Measurements from ENCODE around the gene DNAH5.
"Not testable (repeated sequence)": the region's sequence is repeated elsewhere in the genome, so short reads cannot be mapped to it uniquely, and the experiment has no call there.

The DNAH5 gene

DNA sequence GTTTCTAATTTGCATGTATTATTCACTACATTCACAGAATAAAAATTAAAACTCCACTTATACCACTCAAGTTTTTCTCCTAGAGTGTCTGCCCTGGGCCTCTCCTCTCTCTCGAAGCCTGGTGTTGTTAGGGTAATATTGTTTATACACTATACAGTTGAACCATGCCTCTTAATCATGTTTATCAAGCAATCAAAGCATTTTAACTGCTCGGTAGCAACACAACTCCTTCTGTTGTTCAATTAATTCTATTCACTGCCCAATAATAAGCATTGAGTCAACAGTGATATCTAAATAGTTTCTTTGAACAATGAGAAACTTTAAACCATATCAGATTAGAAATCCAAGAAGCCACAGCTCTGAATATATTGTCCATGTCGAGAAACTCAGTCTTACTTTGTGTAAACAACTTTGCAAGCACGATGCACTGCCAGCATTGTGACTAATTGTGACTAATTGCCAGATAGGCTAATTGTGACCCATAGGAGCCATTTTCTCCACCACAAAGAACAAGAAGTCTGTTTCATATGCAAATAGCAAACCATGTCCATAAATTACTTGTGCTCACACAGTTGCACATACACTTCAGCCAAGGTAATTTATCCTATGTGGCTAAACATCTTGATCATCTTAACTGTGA lies at the start of gene DNAH5:
TSS of gene DNAH5 (minus strand) at position 129 of the 640 bp plus-strand sequence. CDS start 250 bp downstream, outside the sequence.
- DNase-seq (ENCODE audit: low read depth): no peak

DNA sequence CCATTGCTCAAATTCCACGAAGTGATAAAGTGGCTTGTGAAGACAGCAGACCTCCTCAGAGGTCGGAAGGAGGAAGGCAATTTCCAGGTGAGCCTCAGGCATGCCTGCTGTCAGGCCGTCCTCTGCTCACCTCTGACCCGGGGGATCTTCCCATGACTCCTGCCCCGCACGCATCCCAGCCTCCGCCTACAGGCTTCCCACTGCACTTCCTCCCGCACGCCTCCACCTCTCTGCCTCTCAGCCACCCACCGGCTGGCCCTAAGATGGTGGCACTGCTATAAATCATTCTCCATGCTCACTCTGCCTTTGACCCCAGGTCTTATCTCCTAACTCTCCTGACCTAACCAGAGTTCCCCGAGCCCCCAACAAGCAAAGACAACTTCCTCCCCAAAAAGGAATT lies 49.4 kb upstream of the DNAH5 start:
- no peak for DNase-seq (ENCODE audit: low read depth)

GRCh38 chr5:13992795-13993194 lies 48.3 kb upstream of the DNAH5 start:
- no peak for DNase-seq (ENCODE audit: low read depth)

GRCh38 chr5:13991365-13991764 lies 46.9 kb upstream of the DNAH5 start:
- DNase-seq (ENCODE audit: low read depth): no peak

DNA sequence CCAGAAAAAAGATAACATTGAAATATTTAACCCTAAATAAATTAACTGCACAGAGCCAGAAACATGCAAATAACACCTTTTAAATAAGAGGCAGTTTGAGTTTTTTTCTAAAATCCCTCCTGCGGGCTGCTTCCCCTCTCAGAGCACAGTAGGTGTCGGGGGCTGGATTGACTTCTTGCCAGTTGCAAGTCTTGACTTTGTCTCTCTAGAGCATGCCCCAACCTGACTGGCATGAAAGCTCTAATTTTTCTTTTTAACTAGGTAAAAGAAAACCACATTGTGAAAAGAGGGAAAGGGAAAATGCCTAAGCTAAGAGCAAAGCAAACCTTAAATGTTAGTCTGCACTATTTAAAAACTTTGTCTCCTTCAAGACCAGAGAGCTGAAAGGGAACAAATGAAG lies 46.4 kb upstream of the DNAH5 start:
- no peak for DNase-seq (ENCODE audit: low read depth)

DNA sequence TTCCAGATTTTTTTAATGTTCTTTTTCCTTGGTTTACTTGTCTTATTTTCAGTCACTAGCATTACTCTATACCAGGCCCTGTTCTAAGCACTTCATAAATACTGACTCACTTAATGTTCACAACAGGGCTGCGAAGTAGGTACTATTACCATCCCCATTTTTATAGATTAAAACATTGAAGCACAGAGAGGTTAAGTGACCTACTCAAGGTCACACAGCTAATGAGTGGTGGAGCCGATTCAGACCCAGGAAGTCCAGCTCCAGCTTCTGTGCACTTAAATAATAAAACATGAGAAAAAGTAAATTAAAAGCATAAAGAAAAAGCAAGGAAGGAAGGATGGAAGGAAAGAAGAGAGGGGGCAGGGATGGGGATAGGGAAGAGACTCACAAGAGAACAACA lies 45.3 kb upstream of the DNAH5 start:
- DNase-seq (ENCODE audit: low read depth): no peak

DNA sequence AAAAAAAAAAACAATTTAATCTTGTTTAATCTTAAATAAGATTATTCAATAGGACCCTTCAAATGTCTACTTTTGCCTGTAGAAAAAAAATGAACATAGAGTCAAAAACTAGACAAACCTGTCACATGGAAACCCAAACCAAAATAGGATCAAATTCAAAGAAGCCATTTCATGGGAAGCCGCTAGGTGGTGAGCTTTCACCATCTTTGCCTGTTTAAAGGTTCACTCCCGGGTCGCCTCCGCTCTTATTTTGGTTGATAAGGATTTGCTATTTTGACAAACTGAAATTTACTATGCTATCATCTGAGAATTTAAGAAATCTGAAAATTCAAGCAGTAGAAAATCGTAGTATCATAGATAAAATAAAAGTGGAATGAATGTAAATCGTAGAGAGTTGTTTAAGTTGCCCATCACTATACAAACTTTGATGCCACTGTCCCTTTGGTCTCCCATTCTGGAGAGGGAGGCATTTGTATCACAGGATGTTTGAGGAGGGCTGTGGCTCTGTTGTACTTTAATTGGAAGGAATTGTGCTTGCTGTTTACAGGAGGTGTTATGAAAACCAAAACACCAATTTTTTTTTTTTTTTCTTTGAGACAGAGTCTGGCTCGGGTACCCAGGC lies 43.5 kb upstream of the DNAH5 start:
- no peak for DNase-seq (ENCODE audit: low read depth)

DNA sequence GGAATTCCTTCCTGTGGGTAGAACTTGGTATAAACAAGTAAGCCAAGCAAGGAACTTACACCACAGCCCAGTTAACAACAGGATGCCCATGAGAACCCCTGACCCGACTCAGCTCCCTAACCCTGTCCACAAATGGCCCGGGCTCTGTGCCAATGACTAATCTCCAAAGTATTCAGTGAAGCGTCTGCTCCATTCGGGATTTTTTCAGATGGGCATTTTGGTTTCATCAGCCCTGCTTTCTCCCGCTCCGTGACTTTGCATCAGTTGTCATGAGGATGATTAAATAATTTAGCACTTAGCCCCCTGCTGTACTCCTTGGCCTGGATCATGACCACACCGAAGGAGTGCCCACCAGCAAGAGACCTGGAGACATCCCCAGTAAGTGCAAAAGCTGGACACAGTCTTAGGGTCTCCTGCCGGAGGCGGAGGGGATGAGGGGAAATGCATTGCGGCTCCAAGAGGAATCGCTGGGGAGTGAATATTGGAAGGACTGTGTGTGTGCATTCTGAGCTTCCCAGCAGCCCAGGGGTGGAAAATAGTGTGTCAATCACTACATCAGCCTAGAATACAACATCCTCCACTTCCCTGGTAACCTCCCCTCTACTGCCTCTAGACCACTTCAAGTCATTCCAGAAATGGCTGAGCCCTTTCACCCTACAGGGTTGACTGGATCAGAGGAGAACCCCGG lies 41.4 kb upstream of the DNAH5 start:
- DNase-seq (ENCODE audit: low read depth): no peak

- not testable (repeated sequence) for DNase-seq (ENCODE audit: low read depth)
Measured at GRCh38 chr5:13984888-13985287, 40.4 kb upstream of the DNAH5 start.

GRCh38 chr5:13976867-13977830 lies 32.7 kb upstream of the DNAH5 start:
- DNase-seq (ENCODE audit: low read depth): no peak

DNA sequence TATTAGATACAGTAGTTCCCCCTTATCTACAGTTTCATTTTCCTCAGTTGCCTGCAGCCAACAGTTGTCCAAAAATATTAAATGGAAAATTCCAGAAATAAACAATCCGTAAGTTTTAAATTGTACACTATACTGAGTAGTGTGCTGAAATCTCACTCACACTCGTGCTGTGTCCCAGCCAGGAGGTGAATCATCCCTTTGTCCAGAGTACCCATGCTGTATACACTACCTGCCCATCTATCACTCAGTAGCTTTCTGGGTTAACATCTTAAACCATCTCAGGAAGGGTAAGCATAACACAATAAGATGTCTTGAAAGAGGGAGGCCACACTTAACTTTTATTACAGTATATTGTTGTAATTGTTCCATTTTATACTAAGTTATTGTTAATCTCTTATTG lies 31.7 kb upstream of the DNAH5 start:
- DNase-seq (ENCODE audit: low read depth): no peak

DNA sequence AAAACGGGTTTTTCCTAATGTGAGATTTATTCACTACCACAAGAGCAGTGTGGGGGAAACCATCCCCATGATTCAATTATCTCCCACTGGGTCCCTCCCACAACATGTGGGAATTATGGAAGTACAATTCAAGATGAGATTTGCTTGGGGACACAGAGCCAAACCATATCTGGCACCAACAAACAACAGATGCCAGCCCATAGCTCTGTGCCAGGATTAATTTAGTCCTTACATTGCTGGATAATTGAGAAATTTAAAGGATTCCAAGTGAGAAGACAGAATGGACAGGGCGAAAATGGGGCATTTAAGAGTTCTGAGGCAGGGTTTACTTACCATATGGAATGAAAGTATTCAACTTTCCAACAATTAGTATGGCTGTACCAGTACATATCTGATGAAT lies 30.8 kb upstream of the DNAH5 start:
- no peak for DNase-seq (ENCODE audit: low read depth)

GRCh38 chr5:13973724-13974123 lies 29.2 kb upstream of the DNAH5 start:
- no peak for DNase-seq (ENCODE audit: low read depth)

GRCh38 chr5:13972029-13972428 lies 27.5 kb upstream of the DNAH5 start:
- DNase-seq (ENCODE audit: low read depth): no peak

- no peak for DNase-seq (ENCODE audit: low read depth)
Measured at GRCh38 chr5:13957032-13957645, 12.7 kb upstream of the DNAH5 start.

GRCh38 chr5:13956471-13956870 lies 12.0 kb upstream of the DNAH5 start:
- DNase-seq (ENCODE audit: low read depth): no peak

GRCh38 chr5:13955896-13956295 lies 11.4 kb upstream of the DNAH5 start:
- no peak for DNase-seq (ENCODE audit: low read depth)

GRCh38 chr5:13946111-13946510 lies 1.6 kb upstream of the DNAH5 start:
- DNase-seq (ENCODE audit: low read depth): no peak

- no peak for DNase-seq (ENCODE audit: low read depth)
Measured at GRCh38 chr5:13945271-13945670, 783 bp upstream of the DNAH5 start.

DNA sequence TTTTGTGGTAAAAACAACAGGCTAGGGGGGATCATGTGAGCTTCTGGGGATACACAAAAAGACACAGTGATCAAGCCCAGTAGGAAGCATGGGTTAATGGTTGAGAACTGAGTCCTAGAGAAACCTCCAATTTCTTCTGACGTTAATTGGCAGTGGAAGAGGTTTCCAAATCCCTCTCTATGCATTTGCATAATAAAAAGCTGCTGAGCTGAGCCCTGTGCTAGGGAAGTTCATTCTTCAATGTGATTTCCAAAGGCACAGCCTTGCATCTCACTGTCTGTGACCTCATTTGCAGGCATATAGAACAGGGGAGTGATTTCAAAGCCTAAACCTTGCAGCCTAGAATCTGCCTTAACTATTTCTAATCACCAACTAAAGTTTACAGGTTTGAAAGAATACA lies 812 bp downstream of the DNAH5 start:
- DNase-seq (ENCODE audit: low read depth): no peak

DNA sequence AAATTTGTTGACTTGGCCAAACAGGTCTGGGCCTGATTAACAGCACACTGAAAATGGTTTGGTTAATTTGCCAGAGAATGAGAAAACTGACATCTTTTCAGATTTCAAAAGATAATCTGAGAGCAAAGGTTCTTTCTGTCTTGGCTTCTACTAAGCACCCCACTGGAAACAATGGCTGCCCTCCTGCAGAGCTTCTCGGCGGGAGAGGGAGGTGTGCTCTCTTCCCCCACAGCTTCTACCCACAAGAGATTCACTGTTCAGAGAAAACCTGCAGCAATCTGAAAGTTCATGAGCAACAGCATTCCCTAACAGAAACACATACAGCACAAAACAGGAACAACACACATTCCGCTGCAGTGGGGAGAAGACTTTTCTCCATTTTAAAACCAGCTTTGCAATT lies 3.0 kb downstream of the DNAH5 start:
- no peak for DNase-seq (ENCODE audit: low read depth)

DNA sequence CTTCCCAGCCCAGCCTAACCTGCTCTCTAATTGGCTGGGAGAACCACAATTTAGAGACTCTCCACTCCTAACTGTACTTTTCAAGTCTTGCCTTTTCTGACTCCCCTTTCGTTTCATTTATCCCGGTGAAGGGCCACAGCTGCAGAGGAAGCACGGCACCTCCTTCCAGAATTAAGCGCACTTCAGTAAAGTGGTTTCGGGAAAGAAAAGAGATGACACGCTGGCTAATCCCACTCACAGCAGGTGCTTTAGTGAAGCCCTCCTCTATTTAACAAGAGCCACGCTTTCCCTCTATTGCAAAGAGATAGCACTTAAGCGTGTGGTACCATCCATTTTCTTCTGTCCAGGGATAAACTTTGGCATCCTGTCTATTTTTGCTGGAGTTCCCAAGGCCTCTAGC lies 4.8 kb downstream of the DNAH5 start:
- no peak for DNase-seq (ENCODE audit: low read depth)
